ENCODE data around the gene HCN2.

Gene HCN2

GRCh38 chr19:629961-630714 lies 40.5 kb downstream of the HCN2 start:
- H3K27me3 ChIP-seq (ENCODE audit: control insufficient read depth, insufficient read depth, low read length), result no peaks in the 10 kb centered on the region
- H3K9ac ChIP-seq (ENCODE audit: low read depth, low read length), result no peak overlapping the region
- H3K9me3 ChIP-seq (ENCODE audit: control insufficient read depth, insufficient read depth, low read length), result no peaks in the 10 kb centered on the region
- no peaks in the 10 kb centered on the region for H3K4me1 ChIP-seq (ENCODE audit: control insufficient read depth, insufficient read depth, low read length)
- peaks cover 29% of the 10 kb centered on the region for H3K36me3 ChIP-seq (ENCODE audit: control insufficient read depth, insufficient read depth, low read length)
- no peak overlapping the region for H3K4me3 ChIP-seq (ENCODE audit: low read depth, low read length)

- H3K4me3 ChIP-seq (ENCODE audit: low read depth, low read length), result peak overlapping the region; percentile 93
- H3K4me1 ChIP-seq (ENCODE audit: control insufficient read depth, insufficient read depth, low read length), result no peaks in the 10 kb centered on the region
- H3K9ac ChIP-seq (ENCODE audit: low read depth, low read length), result peak overlapping the region; percentile 89
- H3K36me3 ChIP-seq (ENCODE audit: control insufficient read depth, insufficient read depth, low read length), result peaks cover 21% of the 10 kb centered on the region
- H3K9me3 ChIP-seq (ENCODE audit: control insufficient read depth, insufficient read depth, low read length), result no peaks in the 10 kb centered on the region
- H3K27me3 ChIP-seq (ENCODE audit: control insufficient read depth, insufficient read depth, low read length), result peaks cover 3% of the 10 kb centered on the region
Observed at GRCh38 chr19:632579-633067, 42.9 kb downstream of the HCN2 start.

- Histone ChIP-seq H3K4me3 (ENCODE audit: low read depth, low read length) (peak within 1 kb of the TSS; percentile 93), H3K4me1 (ENCODE audit: control insufficient read depth, insufficient read depth, low read length) (no peaks in the 10 kb centered on the region), H3K27me3 (ENCODE audit: control insufficient read depth, insufficient read depth, low read length) (peaks cover 6% of the 10 kb centered on the region), H3K9me3 (ENCODE audit: control insufficient read depth, insufficient read depth, low read length) (no peaks in the 10 kb centered on the region), H3K36me3 (ENCODE audit: control insufficient read depth, insufficient read depth, low read length) (peaks cover 20% of the 10 kb centered on the region), H3K9ac (ENCODE audit: low read depth, low read length) (peak within 1 kb of the TSS; percentile 89)
Observed at GRCh38 chr19:633068-633785, 43.5 kb downstream of the HCN2 start, which contains the start of gene POLRMT. TSS of gene POLRMT (minus strand) at chr19:633537. CDS start at chr19:633512, 25 bp downstream.

- peaks cover 6% of the 10 kb centered on the region for H3K27me3 ChIP-seq (ENCODE audit: control insufficient read depth, insufficient read depth, low read length)
- no peaks in the 10 kb centered on the region for H3K9me3 ChIP-seq (ENCODE audit: control insufficient read depth, insufficient read depth, low read length)
- H3K4me1 ChIP-seq (ENCODE audit: control insufficient read depth, insufficient read depth, low read length), result no peaks in the 10 kb centered on the region
- peaks cover 14% of the 10 kb centered on the region for H3K36me3 ChIP-seq (ENCODE audit: control insufficient read depth, insufficient read depth, low read length)
- H3K9ac ChIP-seq (ENCODE audit: low read depth, low read length), result peak overlapping the region; percentile 70
- H3K4me3 ChIP-seq (ENCODE audit: low read depth, low read length), result peak overlapping the region; percentile 93
Observed at GRCh38 chr19:633786-634639, 44.3 kb downstream of the HCN2 start.

GRCh38 chr19:634975-635652 lies 45.4 kb downstream of the HCN2 start:
- H3K9me3 ChIP-seq (ENCODE audit: control insufficient read depth, insufficient read depth, low read length), result no peaks in the 10 kb centered on the region
- peaks cover 7% of the 10 kb centered on the region for H3K36me3 ChIP-seq (ENCODE audit: control insufficient read depth, insufficient read depth, low read length)
- H3K4me3 ChIP-seq (ENCODE audit: low read depth, low read length), result no peak overlapping the region
- no peaks in the 10 kb centered on the region for H3K4me1 ChIP-seq (ENCODE audit: control insufficient read depth, insufficient read depth, low read length)
- no peak overlapping the region for H3K9ac ChIP-seq (ENCODE audit: low read depth, low read length)
- peaks cover 8% of the 10 kb centered on the region for H3K27me3 ChIP-seq (ENCODE audit: control insufficient read depth, insufficient read depth, low read length)

- Histone ChIP-seq H3K36me3 (ENCODE audit: control insufficient read depth, insufficient read depth, low read length) (peaks cover under 1% of the 10 kb centered on the region), H3K27me3 (ENCODE audit: control insufficient read depth, insufficient read depth, low read length) (peaks cover 8% of the 10 kb centered on the region), H3K9ac (ENCODE audit: low read depth, low read length) (no peak overlapping the region), H3K9me3 (ENCODE audit: control insufficient read depth, insufficient read depth, low read length) (no peaks in the 10 kb centered on the region), H3K4me3 (ENCODE audit: low read depth, low read length) (peak overlapping the region; percentile 54), H3K4me1 (ENCODE audit: control insufficient read depth, insufficient read depth, low read length) (no peaks in the 10 kb centered on the region)
Observed at GRCh38 chr19:638906-639252, 49.2 kb downstream of the HCN2 start.

- Histone ChIP-seq H3K9ac (ENCODE audit: low read depth, low read length) (no peak within 1 kb of the TSS), H3K27me3 (ENCODE audit: control insufficient read depth, insufficient read depth, low read length) (peaks cover 8% of the 10 kb centered on the region), H3K36me3 (ENCODE audit: control insufficient read depth, insufficient read depth, low read length) (peaks cover 4% of the 10 kb centered on the region), H3K9me3 (ENCODE audit: control insufficient read depth, insufficient read depth, low read length) (no peaks in the 10 kb centered on the region), H3K4me1 (ENCODE audit: control insufficient read depth, insufficient read depth, low read length) (no peaks in the 10 kb centered on the region), H3K4me3 (ENCODE audit: low read depth, low read length) (peak within 1 kb of the TSS; percentile 54)
Observed at GRCh38 chr19:639253-640160, 49.8 kb downstream of the HCN2 start, which contains the start of gene FGF22. TSS of gene FGF22 (plus strand) at chr19:639879. CDS start at chr19:639926, 47 bp downstream.

- Histone ChIP-seq H3K27me3 (ENCODE audit: control insufficient read depth, insufficient read depth, low read length) (peaks cover 8% of the 10 kb centered on the region), H3K4me3 (ENCODE audit: low read depth, low read length) (no peak overlapping the region), H3K4me1 (ENCODE audit: control insufficient read depth, insufficient read depth, low read length) (no peaks in the 10 kb centered on the region), H3K9me3 (ENCODE audit: control insufficient read depth, insufficient read depth, low read length) (no peaks in the 10 kb centered on the region), H3K9ac (ENCODE audit: low read depth, low read length) (no peak overlapping the region), H3K36me3 (ENCODE audit: control insufficient read depth, insufficient read depth, low read length) (peaks cover 11% of the 10 kb centered on the region)
Observed at GRCh38 chr19:640161-640558, 50.5 kb downstream of the HCN2 start.

- Histone ChIP-seq H3K27me3 (ENCODE audit: control insufficient read depth, insufficient read depth, low read length) (peaks cover 8% of the 10 kb centered on the region), H3K9me3 (ENCODE audit: control insufficient read depth, insufficient read depth, low read length) (no peaks in the 10 kb centered on the region), H3K4me1 (ENCODE audit: control insufficient read depth, insufficient read depth, low read length) (no peaks in the 10 kb centered on the region), H3K9ac (ENCODE audit: low read depth, low read length) (no peak overlapping the region), H3K36me3 (ENCODE audit: control insufficient read depth, insufficient read depth, low read length) (peaks cover 11% of the 10 kb centered on the region), H3K4me3 (ENCODE audit: low read depth, low read length) (no peak overlapping the region)
Observed at GRCh38 chr19:640606-641189, 51.0 kb downstream of the HCN2 start.

GRCh38 chr19:641702-642101 lies 52.0 kb downstream of the HCN2 start:
- no peaks in the 10 kb centered on the region for H3K4me1 ChIP-seq (ENCODE audit: control insufficient read depth, insufficient read depth, low read length)
- H3K4me3 ChIP-seq (ENCODE audit: low read depth, low read length), result no peak overlapping the region

More at GRCh38 chr19:641702-642101, 52.0 kb downstream of the HCN2 start:
- H3K36me3 ChIP-seq (ENCODE audit: control insufficient read depth, insufficient read depth, low read length), result peaks cover 15% of the 10 kb centered on the region
- H3K9ac ChIP-seq (ENCODE audit: low read depth, low read length), result no peak overlapping the region
- peaks cover 8% of the 10 kb centered on the region for H3K27me3 ChIP-seq (ENCODE audit: control insufficient read depth, insufficient read depth, low read length)
- no peaks in the 10 kb centered on the region for H3K9me3 ChIP-seq (ENCODE audit: control insufficient read depth, insufficient read depth, low read length)

Data from iPS-15b (cell line).